H9 (cell line): ENCODE data around the gene PTOV1. TPM values are rescaled to one million over a fixed set of nuclear protein-coding genes. Genes with fewer than 3 reads are reported as not detected.

Experiments used
- DNase-seq: peaks from one replicate; pipeline ENCODE4 v3.0.0-alpha.2; 2017
- H2AFZ ChIP-seq: one replicate; pipeline ENCODE4 v1.6.1; 2013; ENCODE audit warnings: mild to moderate bottlenecking, low read length, control low read depth, moderate library complexity
- H2AK5ac ChIP-seq: 2 replicates; pipeline ENCODE4 v1.6.1; 2013; ENCODE audit warnings: low read length, control low read depth, mixed read lengths; ENCODE audit not compliant: insufficient read length
- H2BK120ac ChIP-seq: one replicate; pipeline ENCODE4 v1.6.1; 2013; ENCODE audit warnings: low read depth, mild to moderate bottlenecking, low read length, control low read depth, inconsistent platforms; ENCODE audit not compliant: poor library complexity, severe bottlenecking
- H2BK12ac ChIP-seq: 2 replicates; pipeline ENCODE4 v1.6.1; 2013; ENCODE audit warnings: low read length, control low read depth, mixed read lengths, low read depth; ENCODE audit not compliant: insufficient read length
- H2BK15ac ChIP-seq: 2 replicates; pipeline ENCODE4 v1.6.1; 2013; ENCODE audit warnings: low read depth, low read length, control low read depth
- H2BK20ac ChIP-seq: one replicate; pipeline ENCODE4 v1.6.1; 2013; ENCODE audit warnings: low read depth, mild to moderate bottlenecking, low read length, control low read depth, inconsistent platforms; ENCODE audit not compliant: poor library complexity, severe bottlenecking
- H2BK5ac ChIP-seq: 2 replicates; pipeline ENCODE4 v1.6.1; 2013; ENCODE audit warnings: low read length, control low read depth, mixed read lengths; ENCODE audit not compliant: insufficient read length
- H3K14ac ChIP-seq: 2 replicates; pipeline ENCODE4 v1.6.1; 2013; ENCODE audit warnings: low read length, control low read depth; ENCODE audit not compliant: insufficient read depth
- H3K18ac ChIP-seq: 2 replicates; pipeline ENCODE4 v1.6.1; 2013; ENCODE audit warnings: low read depth, mild to moderate bottlenecking, mixed read lengths, low read length, control low read depth; ENCODE audit not compliant: insufficient read length
- H3K23ac ChIP-seq: 2 replicates; pipeline ENCODE4 v1.6.1; 2013; ENCODE audit warnings: low read length, control low read depth, mixed read lengths, low read depth; ENCODE audit not compliant: insufficient read length
- H3K23me2 ChIP-seq: 2 replicates; pipeline ENCODE4 v1.6.1; 2013; ENCODE audit warnings: low read depth, mild to moderate bottlenecking, mixed read lengths, low read length, control low read depth; ENCODE audit not compliant: insufficient read length, poor library complexity, severe bottlenecking
- H3K27ac ChIP-seq: 2 replicates; pipeline ENCODE4 v1.5.1; 2013; ENCODE audit warnings: low read length, control low read depth, mixed read lengths, low read depth; ENCODE audit not compliant: insufficient read length
- H3K27me3 ChIP-seq: 2 replicates; pipeline ENCODE4 v1.6.1; 2013; ENCODE audit warnings: low read length, control low read depth, inconsistent platforms; ENCODE audit not compliant: insufficient read depth
- H3K4ac ChIP-seq: 2 replicates; pipeline ENCODE4 v1.6.1; 2013; ENCODE audit warnings: low read depth, mild to moderate bottlenecking, control low read depth, inconsistent platforms, low read length, moderate library complexity
- H3K4me1 ChIP-seq: 2 replicates; pipeline ENCODE4 v1.6.1; 2013; ENCODE audit warnings: low read length, control low read depth, inconsistent platforms; ENCODE audit not compliant: insufficient read depth
- H3K4me2 ChIP-seq: 2 replicates; pipeline ENCODE4 v1.6.1; 2013; ENCODE audit warnings: low read length, control low read depth, mixed read lengths; ENCODE audit not compliant: insufficient read length, insufficient read depth
- H3K56ac ChIP-seq: 2 replicates; pipeline ENCODE4 v1.6.1; 2013; ENCODE audit warnings: low read depth, mild to moderate bottlenecking, mixed read lengths, low read length, control low read depth; ENCODE audit not compliant: insufficient read length
- H3K79me1 ChIP-seq: 2 replicates; pipeline ENCODE4 v1.6.1; 2013; ENCODE audit warnings: low read depth, mild to moderate bottlenecking, moderate library complexity, low read length, control low read depth, inconsistent platforms; ENCODE audit not compliant: insufficient read depth, poor library complexity, severe bottlenecking
- H3K79me2 ChIP-seq: 2 replicates; pipeline ENCODE4 v1.6.1; 2013; ENCODE audit warnings: low read length, control low read depth, inconsistent platforms; ENCODE audit not compliant: insufficient read depth
- H3K9ac ChIP-seq: 2 replicates; pipeline ENCODE4 v1.6.1; 2013; ENCODE audit warnings: low read length, control low read depth, mixed read lengths; ENCODE audit not compliant: insufficient read length; ENCODE audit errors: extremely low read depth
- H3K9me3 ChIP-seq: one replicate; pipeline ENCODE4 v1.6.1; 2013; ENCODE audit warnings: low read depth, low read length, inconsistent platforms; ENCODE audit not compliant: control insufficient read depth
- H3T11ph ChIP-seq: one replicate; pipeline ENCODE4 v1.6.1; 2013; ENCODE audit warnings: mild to moderate bottlenecking, low read length, control low read depth, inconsistent platforms
- H4K20me1 ChIP-seq: one replicate; pipeline ENCODE4 v1.6.1; 2013; ENCODE audit not compliant: control insufficient read depth, insufficient read length, insufficient read depth
- H4K5ac ChIP-seq: 2 replicates; pipeline ENCODE4 v1.6.1; 2013; ENCODE audit warnings: low read depth, mild to moderate bottlenecking, mixed read lengths, low read length, control low read depth; ENCODE audit not compliant: insufficient read length
- H4K8ac ChIP-seq: replicated peaks from 2 replicates; pipeline ENCODE4 v1.6.1; 2013; ENCODE audit warnings: low read length, control low read depth, mixed read lengths, low read depth; ENCODE audit not compliant: insufficient read length
- H4K91ac ChIP-seq: 2 replicates; pipeline ENCODE4 v1.6.1; 2013; ENCODE audit warnings: low read depth, mild to moderate bottlenecking, moderate library complexity, mixed read lengths, low read length, control low read depth; ENCODE audit not compliant: insufficient read length
- H3K27ac Mint-ChIP-seq, 3 experiments: 2 replicates in 2 of 3; 3 replicates in 1 of 3; pipeline ENCODE4 v1.8.0; 2020 to 2021; ENCODE audit warnings: mixed read lengths in 3 of 3, mild to moderate bottlenecking in 1 of 3, moderate library complexity in 1 of 3
- H3K27me3 Mint-ChIP-seq: 2 replicates; pipeline ENCODE4 v1.8.0; 2021; ENCODE audit warnings: low read depth, mild to moderate bottlenecking, moderate library complexity, mixed read lengths
- H3K36me3 Mint-ChIP-seq, 3 experiments: 2 replicates in 2 of 3; 3 replicates in 1 of 3; pipeline ENCODE4 v1.8.0; 2020 to 2021; ENCODE audit warnings: low read depth in 3 of 3, mixed read lengths in 3 of 3; ENCODE audit not compliant: insufficient read depth in 1 of 3
- H3K4me1 Mint-ChIP-seq, 2 experiments: 2 replicates each; pipeline ENCODE4 v1.8.0; 2020; ENCODE audit warnings: mixed read lengths in 2 of 2
- H3K4me3 Mint-ChIP-seq, 2 experiments: 2 replicates in 1 of 2; 3 replicates in 1 of 2; pipeline ENCODE4 v1.8.0; 2020 to 2021; ENCODE audit warnings: mild to moderate bottlenecking in 2 of 2, mixed read lengths in 2 of 2, moderate library complexity in 1 of 2
- H3K9me3 Mint-ChIP-seq, 2 experiments: 2 replicates in 1 of 2; 3 replicates in 1 of 2; pipeline ENCODE4 v1.8.0; 2020; ENCODE audit warnings: mild to moderate bottlenecking in 2 of 2, mixed read lengths in 2 of 2, moderate library complexity in 1 of 2
- WGBS: extraction: QIAGEN DNeasy Blood & Tissue Kit; methylation state at CpG from one replicate; pipeline ENCODE4 v1.1.7; 2013; ENCODE audit warnings: missing lambda C conversion rate, low lambda C conversion rate, mixed read lengths; ENCODE audit not compliant: insufficient read length; ENCODE audit errors: extremely low coverage; 5-methylcytosine and 5-hydroxymethylcytosine counted together
- total RNA-seq: library from RNA; stranded (reverse); gene quantifications from 2 replicates; pipeline ENCODE4 v1.2.1, GENCODE V29; 2021
- TF ChIP-seq, protein P1 (sequence below): fragments of 200-600 bp; sonication (generic); conservative IDR thresholded peaks from 3 replicates; pipeline ENCODE4 v1.8.0; 2021; ENCODE audit warnings: antibody characterized with exemption, mild to moderate bottlenecking

Gene PTOV1
- total RNA-seq, 1 experiment from 2014 or later, result 309 TPM

DNA sequence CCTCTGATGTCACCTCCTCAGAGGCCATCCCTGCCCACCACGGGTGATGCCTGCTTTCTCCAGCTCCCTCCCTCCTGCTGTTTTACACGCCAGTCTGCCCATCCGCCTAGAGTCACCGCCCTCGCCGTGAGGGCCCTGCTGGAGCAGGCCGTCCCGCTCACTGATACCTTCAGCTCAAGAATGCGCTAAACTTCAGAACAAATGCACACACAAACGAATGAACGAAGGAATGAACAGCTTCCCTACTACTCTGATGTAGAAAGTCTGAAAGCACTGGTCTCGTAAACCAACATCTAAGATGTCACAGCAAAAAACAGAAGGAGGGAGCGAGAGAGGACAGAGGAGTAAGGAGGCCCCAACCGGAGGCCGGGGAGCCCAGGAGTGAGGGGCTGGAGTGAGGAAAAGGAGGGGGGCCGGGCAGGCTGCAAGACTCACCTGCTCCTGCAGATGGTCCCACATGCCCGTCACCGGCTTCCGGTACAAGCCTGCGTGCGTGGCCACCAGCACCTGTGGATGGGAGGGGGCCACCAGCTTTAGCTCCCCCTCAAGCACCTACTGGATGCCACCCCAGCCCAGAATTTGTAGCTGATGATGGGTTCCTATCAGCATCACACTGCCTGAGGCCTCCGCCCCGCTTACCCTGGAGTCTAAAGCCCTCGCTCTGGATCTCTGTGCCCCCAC is 12.4 kb downstream of the PTOV1 start:
- H2BK5ac ChIP-seq, result no peak overlapping the region
- H4K5ac ChIP-seq, result no peak overlapping the region
- no peak overlapping the region for H4K8ac ChIP-seq
- no CpG with 5 or more reads among the region's 24 CpGs for WGBS
- H3K9ac ChIP-seq, result no peak overlapping the region
- H2BK20ac ChIP-seq, result no peak overlapping the region
- no peak overlapping the region for H4K91ac ChIP-seq
- H4K20me1 ChIP-seq, result no peaks in the 10 kb centered on the region
- no peak overlapping the region for H3K56ac ChIP-seq
- peak overlapping the region in 1 of 2 experiments; percentile 50; a peak in 2 of 5 replicates for H3K4me3 Mint-ChIP-seq
- peaks cover 28 to 69% (median 53%) of the 10 kb centered on the region in 3 experiments for H3K36me3 Mint-ChIP-seq
- no peak overlapping the region for H3T11ph ChIP-seq
- TF ChIP-seq, protein P1, sequence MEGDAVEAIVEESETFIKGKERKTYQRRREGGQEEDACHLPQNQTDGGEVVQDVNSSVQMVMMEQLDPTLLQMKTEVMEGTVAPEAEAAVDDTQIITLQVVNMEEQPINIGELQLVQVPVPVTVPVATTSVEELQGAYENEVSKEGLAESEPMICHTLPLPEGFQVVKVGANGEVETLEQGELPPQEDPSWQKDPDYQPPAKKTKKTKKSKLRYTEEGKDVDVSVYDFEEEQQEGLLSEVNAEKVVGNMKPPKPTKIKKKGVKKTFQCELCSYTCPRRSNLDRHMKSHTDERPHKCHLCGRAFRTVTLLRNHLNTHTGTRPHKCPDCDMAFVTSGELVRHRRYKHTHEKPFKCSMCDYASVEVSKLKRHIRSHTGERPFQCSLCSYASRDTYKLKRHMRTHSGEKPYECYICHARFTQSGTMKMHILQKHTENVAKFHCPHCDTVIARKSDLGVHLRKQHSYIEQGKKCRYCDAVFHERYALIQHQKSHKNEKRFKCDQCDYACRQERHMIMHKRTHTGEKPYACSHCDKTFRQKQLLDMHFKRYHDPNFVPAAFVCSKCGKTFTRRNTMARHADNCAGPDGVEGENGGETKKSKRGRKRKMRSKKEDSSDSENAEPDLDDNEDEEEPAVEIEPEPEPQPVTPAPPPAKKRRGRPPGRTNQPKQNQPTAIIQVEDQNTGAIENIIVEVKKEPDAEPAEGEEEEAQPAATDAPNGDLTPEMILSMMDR, result no peak
- no peak overlapping the region for H2AFZ ChIP-seq
- H3K27me3 ChIP-seq, result no peaks in the 10 kb centered on the region
- no peaks in the 10 kb centered on the region; the same call in 1 of the 2 replicates for H3K79me2 ChIP-seq
- no peak overlapping the region for H3K27ac ChIP-seq
- no peak for DNase-seq
- H3K79me1 ChIP-seq, result peaks cover 5% of the 10 kb centered on the region
- no peak overlapping the region for H3K23ac ChIP-seq
- no peaks in the 10 kb centered on the region for H3K4me1 ChIP-seq
- peaks cover 23 to 42% of the 10 kb centered on the region in 2 experiments for H3K4me1 Mint-ChIP-seq
- no peaks in the 10 kb centered on the region for H3K9me3 ChIP-seq
- no peak overlapping the region for H3K14ac ChIP-seq
- no peak overlapping the region for H3K4ac ChIP-seq
- peaks cover 8% of the 10 kb centered on the region for H3K23me2 ChIP-seq
- H2BK120ac ChIP-seq, result no peak overlapping the region
- no peak overlapping the region for H2BK15ac ChIP-seq
- H3K18ac ChIP-seq, result no peak overlapping the region
- H2BK12ac ChIP-seq, result no peak overlapping the region
- peaks cover 0 to 4% of the 10 kb centered on the region in 2 experiments; a peak in 1 of 5 replicates for H3K9me3 Mint-ChIP-seq
- peaks cover 1% of the 10 kb centered on the region for H3K27me3 Mint-ChIP-seq
- H3K4me2 ChIP-seq, result no peak overlapping the region
- no peak overlapping the region for H2AK5ac ChIP-seq
- peak overlapping the region in 2 of 3 experiments; percentile 75 to 84; a peak in 5 of 7 replicates for H3K27ac Mint-ChIP-seq
